SK-MEL-5 (cell line): ENCODE results near the gene SLC25A26. TPM values are rescaled to one million over a fixed set of nuclear protein-coding genes. Genes with fewer than 3 reads are reported as not detected.
"Not testable (repeated sequence)": the region's sequence is repeated elsewhere in the genome, so short reads cannot be mapped to it uniquely, and the experiment has no call there.

ENCODE experiments used
- DNase-seq: peaks from one replicate; pipeline ENCODE4 v3.0.0-alpha.2; 2016; ENCODE audit warnings: low read depth, low spot score
- in situ Hi-C: cut with HindIII; loops from 2 replicates; pipeline ENCODE4 v1.10.0; 2016; ENCODE audit warnings: low sequenced_read_pairs, high pct_unique_total_duplicates, low pct_unique_long_range_greater_than_20kb
- total RNA-seq: library from RNA; depleted of rRNA; stranded (reverse); fragments of >200 nt; shearing (Covaris generic); gene quantifications from 2 replicates; pipeline ENCODE4 v1.2.3, GENCODE V29; 2014

SLC25A26 gene
- total RNA-seq, 1 experiment from 2014 or later, result 32.7 TPM

DNA sequence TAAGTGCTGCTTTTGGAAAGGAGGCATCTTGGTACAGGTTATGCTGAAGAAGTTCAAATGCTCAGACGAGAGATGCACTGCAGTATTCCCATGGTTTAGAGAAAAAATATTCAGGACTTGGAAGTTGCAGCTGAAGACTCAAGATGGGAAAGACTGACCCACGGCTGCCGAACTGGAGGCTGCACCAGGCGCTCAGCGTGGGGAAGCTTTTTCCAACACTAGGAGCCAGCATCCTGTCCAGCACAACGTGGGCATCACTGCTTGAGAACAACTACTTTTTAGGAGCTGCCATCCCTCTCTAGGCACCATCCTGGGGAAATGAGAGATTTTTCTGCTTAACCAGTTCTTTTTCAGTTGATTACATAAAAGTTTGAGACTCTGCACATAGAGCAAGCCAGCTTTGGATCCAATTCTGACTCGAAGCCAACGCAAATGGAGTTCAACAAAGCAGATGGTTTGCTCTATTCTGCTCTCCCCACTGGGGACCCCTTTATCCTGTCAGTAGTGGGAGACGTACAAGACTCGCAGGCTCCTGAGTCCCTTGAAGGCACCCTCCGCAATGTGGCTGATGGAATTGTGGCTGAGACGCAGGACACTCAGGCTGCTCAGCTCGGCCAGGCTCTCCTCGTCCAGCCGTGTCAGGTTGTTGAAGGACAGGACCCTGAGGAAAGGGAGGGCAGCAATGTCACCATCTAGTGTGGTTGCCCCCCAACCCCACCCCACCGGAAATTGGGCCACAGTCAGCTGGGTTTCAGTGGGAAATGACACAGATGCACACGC lies 186.2 kb downstream of the SLC25A26 start:
- in situ Hi-C loops, result no loop called here
- no peak for DNase-seq

DNA sequence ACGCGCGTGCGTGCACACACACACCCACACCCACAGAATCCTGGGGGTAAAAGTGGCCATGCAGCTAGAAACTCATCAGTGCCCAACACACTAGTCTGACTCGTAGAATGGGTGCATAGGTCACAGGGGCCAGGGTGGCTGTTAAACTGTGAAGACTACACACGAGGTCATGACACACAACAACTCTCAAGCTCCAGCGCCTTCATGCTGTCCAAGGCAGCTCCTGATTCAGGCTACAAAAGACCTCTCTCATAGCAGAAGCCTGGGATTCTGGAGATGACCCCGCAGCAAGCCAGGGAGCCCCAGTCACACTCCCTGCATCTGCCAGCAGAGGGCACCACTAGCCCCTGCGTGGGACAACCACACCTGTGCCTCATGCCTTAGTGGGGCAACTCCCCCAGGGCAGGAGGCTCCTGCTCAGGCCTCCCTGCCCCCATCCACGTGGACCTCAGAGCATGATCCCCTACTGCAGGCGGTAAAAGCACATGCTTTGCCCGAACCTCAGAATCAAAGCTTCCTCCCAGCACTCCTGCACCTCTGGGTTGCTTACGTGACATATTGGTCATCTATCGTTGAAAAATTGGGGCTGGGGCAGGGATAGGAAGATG lies 186.9 kb downstream of the SLC25A26 start:
- in situ Hi-C loops, result no loop called here
- DNase-seq, result peak; percentile 75

DNA sequence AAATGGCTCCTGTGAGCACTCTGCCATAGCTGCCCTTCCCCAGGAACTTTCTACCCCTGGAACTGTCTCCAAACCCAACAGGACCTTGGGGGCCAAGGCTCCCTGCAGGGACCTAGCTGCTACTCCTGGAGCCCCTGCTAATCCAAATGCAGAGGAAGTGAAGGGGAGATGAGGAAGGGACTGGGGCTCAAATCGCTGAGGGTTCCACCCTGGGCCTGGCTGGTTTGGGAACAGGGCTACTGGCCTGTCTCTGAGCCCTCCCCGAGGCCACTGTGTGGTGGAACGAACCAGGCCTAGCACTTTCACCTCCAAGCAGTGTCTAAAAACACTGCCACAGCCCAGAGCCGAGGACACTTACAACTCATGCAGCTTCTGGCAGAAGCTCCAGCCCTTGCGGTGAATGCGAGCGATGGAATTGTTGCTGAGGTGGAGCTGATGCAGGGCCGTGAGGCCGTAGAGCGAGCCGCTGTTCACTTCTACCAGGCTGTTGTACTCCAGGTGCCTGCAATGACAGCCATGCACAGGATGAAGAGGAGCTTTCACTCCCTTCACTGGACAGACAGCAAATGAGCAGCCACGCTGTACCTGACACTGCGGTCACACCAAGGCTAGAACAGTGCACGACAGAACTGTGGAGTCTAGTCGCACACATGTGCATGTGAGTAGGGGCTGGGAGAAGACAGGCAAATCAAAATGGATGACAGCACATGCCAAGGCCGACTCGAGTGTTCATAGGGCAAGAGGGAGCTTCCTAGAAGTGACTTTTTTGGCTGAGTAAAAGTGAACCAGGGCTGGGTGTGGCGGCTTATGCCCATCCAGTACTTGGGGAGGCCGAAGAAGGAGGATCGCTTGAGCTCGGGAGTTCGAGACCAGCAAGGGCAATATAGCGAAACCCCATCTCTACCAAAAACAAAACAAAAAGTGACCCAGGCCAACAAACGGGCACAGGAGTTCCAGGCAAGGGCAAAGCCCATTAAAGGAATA lies 189.3 kb downstream of the SLC25A26 start:
- in situ Hi-C loops, result no loop called here
- no peak for DNase-seq

DNA sequence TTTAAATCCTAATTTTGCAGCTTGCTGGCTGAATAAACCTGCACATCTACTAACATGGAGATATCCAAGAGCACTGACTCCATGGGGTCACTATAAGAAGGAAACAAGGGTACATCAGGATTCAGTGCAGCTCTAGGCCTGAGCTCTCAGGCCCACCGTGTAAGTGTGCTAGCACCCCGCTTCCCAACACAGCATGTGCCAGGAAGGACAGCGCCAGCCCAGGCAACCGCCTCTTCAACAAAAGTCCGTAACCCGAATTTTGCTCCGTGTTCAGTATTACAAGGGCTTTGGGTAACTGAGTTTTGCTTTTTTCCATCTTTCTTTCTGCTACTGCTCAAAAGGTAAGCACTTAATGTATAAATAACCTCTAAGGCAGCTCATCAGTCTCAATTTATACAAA lies 190.2 kb downstream of the SLC25A26 start:
- no peak for DNase-seq
- in situ Hi-C loops, result no loop called here

DNA sequence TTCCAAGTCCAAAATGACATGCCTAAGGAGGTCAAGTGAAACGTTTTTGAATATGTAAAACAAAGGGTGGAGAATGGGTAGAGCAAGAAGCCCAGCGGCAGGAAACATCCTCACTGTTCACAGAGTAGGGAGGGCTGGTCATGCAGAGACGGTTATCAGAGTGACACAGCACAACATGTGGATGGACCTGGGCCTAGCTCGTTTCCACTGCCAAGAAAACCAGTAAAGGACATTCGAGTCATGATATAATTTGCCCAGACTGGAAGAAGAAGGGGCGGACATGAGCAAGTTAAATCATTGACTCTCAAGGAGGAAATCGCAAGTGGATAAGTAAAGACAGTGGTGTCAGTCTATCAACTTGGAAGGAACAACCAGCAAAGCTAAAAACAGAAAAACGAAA lies 190.7 kb downstream of the SLC25A26 start:
- DNase-seq, result no peak
- in situ Hi-C loops, result no loop called here

DNA sequence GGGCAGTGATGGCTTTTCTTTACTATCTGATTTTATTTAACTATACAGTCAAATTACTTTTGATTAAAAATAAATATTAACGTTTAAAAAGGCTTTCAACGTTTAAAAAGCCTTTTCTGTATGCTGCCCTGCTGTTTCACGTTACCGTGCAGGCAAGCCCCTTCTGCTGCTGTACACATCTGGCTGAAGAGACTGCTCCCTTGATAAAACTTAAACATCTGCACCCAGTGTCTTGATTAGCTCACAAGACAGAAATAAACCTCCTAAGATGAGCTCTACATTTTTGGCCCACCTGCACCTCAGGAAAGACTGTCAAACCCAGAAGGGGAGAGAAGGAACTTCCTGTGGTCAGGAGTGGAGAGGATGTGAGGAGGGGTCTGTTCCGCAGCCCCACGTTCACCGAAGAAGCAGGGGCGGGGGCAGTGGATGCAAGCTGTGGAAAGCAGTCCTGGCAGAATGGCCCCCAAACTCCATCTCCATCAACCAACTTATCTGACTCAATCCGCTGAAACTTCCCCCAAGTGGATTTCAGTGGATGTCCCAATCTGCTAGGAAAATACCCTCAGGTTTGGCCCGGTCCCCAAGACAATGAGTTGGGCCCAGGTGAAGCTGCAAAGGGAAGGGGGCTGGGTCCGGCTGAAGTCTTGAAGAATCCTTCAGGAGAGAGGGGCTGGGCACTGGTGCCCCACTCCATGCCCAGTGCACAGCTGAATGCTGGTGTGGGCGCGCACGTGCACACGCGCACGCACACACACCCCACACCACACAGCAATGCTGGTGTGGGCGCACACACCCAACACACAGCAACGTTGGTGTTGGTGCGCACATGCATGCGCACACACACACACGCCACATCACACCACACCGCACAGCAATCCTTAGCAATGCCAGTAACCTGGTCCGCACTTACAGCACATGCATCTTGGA lies 191.4 kb downstream of the SLC25A26 start:
- in situ Hi-C loops, result no loop called here
- DNase-seq, result no peak

DNA sequence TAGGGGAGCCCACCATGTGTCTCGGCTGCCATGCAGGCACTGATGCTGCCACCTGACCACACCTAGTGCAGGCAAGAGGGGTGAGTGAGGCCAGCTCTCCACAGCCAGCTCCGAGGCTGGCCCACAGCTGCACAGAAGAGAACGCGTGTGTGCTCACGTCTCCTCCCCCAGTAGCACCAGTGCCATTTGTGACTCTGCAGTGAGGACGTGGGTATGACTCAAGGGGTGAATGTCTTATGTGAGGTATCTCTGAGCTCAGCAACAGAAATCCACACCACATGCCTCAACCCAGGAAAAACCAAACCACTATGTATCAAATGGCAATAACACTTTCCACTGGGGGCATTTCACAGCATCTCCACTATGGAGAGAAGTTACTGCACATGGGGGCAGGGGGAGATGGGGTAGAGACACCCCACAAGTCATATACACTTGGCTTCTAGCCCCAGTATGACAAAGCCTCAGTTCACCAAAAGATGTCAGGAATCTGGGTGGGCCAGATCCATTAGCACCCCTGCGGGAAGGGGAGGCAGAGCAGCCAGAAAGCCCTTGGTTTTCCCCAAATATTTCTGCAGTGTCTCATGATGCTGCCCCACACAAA lies 192.4 kb downstream of the SLC25A26 start:
- in situ Hi-C loops, result no loop called here
- DNase-seq, result no peak

DNA sequence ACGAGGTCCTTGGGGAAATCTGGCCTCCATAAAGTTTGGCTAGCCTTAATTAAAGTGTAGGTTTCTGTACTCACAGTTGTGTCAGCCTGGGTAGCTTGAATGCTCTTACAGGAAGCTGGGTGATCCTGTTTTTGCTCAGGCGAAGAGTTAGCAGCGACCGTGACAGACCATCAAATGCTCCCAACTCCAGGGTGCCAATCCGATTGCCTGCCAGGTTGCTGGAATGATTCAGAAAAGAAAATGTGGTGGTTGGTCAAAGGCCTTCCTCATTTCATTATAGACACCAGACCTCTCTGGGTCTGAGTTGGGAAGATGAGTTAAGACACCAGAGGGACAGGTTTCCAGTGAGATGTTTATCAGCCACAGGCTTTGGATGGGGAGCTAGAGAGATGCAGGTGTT lies 194.0 kb downstream of the SLC25A26 start:
- no peak for DNase-seq
- in situ Hi-C loops, result no loop called here

DNA sequence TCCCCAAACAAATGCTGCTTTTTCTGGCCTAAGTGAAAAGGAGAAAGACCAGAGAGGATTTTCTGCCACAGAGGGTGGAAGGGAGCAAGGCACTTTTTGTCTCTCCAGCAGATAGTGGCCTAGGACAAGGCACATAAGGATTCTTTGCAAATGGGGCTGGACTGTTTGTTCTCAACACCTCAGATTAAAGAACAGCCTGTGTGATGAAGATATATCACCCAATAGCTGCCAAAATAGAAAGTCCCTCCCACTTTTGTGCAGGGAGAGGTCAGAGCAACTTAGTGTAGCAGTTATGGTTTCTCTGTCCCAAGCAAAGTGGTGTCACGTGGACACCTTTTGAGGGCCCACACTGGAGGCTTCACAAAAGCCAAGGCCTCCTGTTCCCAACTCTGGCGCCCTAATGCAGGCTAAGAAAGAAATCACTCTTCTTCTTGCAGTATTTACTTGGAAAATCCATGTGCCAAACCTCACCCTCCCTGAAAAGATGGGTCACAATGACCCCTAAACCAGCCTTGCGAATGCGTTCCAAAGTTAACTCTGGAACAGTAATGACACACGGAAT lies 195.1 kb downstream of the SLC25A26 start:
- DNase-seq, result no peak
- in situ Hi-C loops, result no loop called here

DNA sequence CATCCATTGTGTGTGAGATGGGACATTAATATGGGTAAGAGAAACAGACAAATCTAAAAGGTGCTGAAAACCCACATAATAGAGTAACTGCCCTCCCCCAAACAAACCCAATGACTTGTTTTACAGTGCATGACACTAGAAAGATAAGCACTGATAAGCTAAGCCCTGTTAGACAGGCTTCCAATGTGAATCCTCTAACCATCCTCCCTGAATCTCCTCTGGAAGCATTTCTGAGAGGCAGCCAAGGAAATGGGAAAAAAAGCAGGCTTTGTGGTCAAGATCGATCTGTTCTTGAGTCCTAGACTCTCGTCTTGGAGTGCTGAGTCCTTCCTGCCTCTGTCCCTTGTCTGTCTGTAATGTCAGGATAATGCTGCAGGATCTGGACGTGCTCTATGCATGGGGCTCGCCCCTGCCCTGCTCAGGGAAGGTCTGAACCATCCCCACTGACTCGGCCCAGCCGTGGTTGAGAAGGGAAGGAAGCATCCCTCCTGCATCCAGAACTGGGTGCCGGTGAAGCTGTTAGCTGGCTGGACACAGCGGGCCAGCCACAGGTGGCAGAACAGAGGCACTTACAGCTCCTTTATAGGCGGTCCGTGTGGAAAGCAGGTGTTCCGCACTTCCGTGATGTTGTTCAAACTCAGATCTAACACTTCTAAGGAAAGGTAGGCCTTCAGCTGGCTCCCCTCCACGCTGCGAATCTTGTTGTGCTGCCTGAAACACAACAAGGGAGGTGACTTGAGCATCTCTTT lies 195.9 kb downstream of the SLC25A26 start:
- in situ Hi-C loops, result no loop called here
- peak; percentile 72 for DNase-seq

DNA sequence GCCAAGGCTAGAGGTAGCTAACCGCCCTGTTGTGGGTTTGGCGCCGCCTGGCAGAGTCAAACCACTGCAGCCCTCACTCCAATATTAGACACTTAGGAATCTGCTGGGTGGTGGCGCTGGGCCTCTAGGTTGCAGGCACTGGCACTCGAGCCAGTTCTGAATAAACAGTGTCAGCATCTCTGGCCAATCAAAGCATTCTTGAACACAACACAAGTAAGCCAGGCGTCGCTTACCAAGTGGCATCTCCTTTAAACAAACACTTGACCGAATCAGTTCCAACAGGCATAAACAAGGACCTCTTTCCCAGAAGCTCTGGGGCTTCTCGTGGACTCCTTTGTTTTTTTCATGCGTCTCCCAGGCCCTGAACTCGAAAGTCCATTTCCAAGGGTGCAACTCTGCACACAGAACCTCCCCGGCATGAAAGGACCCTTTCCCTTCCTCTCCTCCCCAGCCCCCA lies 197.7 kb downstream of the SLC25A26 start:
- in situ Hi-C loops, result no loop called here
- no peak for DNase-seq

DNA sequence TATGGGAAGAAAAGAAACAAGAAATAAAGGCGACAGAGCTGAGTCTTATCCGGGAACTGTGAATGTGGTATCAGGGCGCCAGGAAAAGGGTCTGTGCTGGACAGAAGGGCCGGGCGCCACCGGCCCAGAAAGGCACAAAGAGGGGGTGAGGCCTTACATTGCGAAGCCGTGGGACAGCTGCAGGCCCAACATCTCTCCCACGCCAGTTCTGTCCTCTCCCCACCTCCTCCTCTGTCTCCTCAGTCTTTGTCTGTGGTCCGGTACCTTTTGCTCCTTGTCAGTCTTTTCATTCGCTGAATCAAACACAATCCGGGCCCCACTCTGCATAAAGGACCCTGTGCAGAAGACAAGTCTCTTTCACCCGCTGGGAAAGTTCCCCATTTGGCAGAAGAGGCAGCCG lies 198.2 kb downstream of the SLC25A26 start:
- DNase-seq, result no peak
- in situ Hi-C loops, result no loop called here

DNA sequence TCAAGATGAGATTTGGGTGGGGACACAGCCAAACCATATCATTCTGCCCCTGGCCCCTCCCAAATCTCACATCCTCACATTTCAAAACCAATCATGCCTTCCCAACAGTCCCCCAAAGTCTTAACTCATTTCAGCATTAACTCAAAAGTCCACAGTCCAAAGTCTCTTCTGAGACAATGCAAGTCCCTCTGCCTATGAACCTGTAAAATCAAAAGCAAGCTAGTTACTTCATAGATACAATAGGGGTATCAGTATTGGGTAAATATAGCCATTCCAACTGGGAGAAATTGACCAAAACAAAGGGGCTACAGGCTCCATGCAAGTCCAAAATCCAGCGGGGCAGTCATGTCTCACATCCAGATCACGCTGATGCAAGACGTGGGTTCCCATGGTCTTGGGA lies 200.3 kb downstream of the SLC25A26 start:
- DNase-seq, in situ Hi-C loops: not testable (repeated sequence)

DNA sequence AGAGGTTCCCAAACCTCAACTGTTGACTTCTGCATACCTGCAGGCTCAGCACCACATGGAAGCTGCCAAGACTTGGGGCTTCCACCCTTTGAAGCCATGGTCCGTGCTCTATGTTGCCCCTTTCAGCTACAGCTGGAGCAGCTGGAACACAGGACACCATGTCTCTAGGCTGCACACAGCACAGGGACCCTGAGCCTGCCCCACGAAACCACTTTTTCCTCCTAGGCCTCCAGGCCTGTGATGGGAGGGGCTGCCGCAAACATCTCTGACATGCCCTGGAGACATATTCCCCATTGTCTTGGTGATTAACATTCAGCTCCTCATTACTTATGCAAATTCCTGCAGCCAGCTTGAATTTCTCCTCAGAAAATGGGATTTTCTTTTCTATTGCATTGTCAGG lies 201.1 kb downstream of the SLC25A26 start:
- DNase-seq, in situ Hi-C loops: not testable (repeated sequence)

DNA sequence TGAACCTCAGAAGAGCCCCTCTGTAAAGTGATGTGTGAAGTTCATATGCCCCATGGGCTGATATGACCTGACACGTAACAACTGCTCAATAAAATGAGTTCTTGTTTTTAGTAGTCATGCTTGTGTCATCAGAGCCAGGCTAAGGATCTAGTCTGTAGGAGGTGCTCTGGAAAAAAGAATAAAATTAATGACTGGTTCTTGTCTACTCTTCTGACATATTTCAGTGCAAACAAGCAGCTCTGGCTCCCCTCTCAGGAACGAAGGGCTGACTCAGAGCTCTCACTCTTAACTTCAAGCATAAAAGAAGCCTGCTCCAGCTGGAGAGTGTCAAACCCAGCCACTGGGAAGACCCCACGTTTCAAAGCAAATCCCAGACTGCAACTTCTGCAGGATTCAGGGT lies 203.0 kb downstream of the SLC25A26 start:
- DNase-seq, result no peak
- in situ Hi-C loops, result no loop called here

DNA sequence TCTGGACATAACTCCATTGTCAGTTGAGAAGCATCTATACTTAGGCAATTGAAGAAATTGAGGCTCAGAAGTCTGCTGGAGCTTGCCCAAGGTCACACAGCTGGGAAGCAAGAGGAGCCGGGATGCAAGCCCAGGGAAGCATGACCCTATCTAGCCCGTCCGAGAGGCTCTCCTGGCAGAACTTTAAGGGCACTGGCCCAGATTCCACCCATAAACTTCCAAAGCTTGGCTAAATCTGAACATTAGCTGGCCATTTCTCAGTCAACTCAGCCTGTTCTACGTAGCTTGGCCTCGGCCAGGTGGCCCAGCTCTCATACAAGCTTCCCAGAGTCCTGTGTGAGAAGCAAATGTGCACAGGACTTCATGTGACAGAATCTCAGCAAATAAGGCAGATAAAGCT lies 204.2 kb downstream of the SLC25A26 start:
- in situ Hi-C loops, result no loop called here

More for the DNA sequence above, 204.2 kb downstream of the SLC25A26 start:
- no peak for DNase-seq
